Measurements from ENCODE around the gene HMCES. TPM values are rescaled to one million over a fixed set of nuclear protein-coding genes. Genes with fewer than 3 reads are reported as not detected.

Gene HMCES
- total and polyA plus RNA-seq, 2 donors (not counting 1 experiment from before 2014, with no cell fraction given), result 22.5 to 35.6 TPM

GRCh38 chr3:129233538-129233937 is 45.1 kb upstream of the HMCES start:
- Histone ChIP-seq H3K9me3 (ENCODE audit: control extremely low read depth in 1 of 3, control insufficient read depth in 2 of 3, insufficient read depth in 1 of 3, low read length in 2 of 3) (peaks cover 0 to 4% (median 0%) of the 10 kb centered on the region in 3 donors), H3K36me3 (replicated peaks in 1 of 2; ENCODE audit: control extremely low read depth in 1 of 2, control insufficient read depth in 1 of 2, extremely low read depth in 1 of 2, insufficient read depth in 2 of 2, low read length in 1 of 2) (no peaks in the 10 kb centered on the region), H3K9ac (ENCODE audit: low read length) (no peak overlapping the region), H3K27me3 (replicated peaks in 1 of 4; ENCODE audit: control extremely low read depth in 1 of 4, control insufficient read depth in 3 of 4, insufficient read depth in 4 of 4, low read length in 3 of 4) (no peaks in the 10 kb centered on the region), H3K4me1 (ENCODE audit: control insufficient read depth in 2 of 2, insufficient read depth in 2 of 2, low read length in 2 of 2) (peaks cover 28 to 36% of the 10 kb centered on the region in 2 donors), H3K27ac (ENCODE audit: low read length in 2 of 2) (peak overlapping the region; percentile 71 to 87), H3K4me3 (ENCODE audit: control extremely low read depth in 1 of 5, extremely low read depth in 1 of 5, insufficient read depth in 1 of 5, low read depth in 2 of 5, low read length in 4 of 5) (no peak overlapping the region), H4K20me1 (ENCODE audit: control insufficient read depth, insufficient read depth, low read length, poor library complexity, severe bottlenecking) (no peaks in the 10 kb centered on the region), H3K79me2 (ENCODE audit: control insufficient read depth, insufficient read depth, low read length) (no peaks in the 10 kb centered on the region), H2AFZ (ENCODE audit: insufficient read depth, low read depth, low read length, poor library complexity, severe bottlenecking) (no peak overlapping the region), H3K4me2 (replicated peaks; ENCODE audit: low read depth, low read length, poor library complexity, severe bottlenecking) (peak overlapping the region; percentile 31)
- peak; percentile 94 for ATAC-seq (ENCODE audit: low read depth)
- H3K27ac Mint-ChIP-seq, result peak overlapping the region; percentile 97
- TF ChIP-seq CTCF (IDR thresholded peaks at IDR 0.05), result no peak
- no peak for TF ChIP-seq EZH2 (IDR thresholded peaks at IDR 0.05; ENCODE audit: borderline replicate concordance, insufficient read depth, low read depth, low read length, poor library complexity, severe bottlenecking)
- ChIA-PET POLR2A (interaction anchor here (0.5 to 2.6 kb wide), 22 partner anchors 9 to 1474 kb away, joined by 3 to 28 read pairs (median 4); partner anchors contain the start of genes CNBP, COPG1, GP9 and HMCES), CTCF (interaction anchor here (0.6 to 11.3 kb wide), 12 partner anchors 9 to 260 kb away, joined by 3 to 98 read pairs (median 4); partner anchors contain the start of genes CNBP and COPG1)
- 0% methylated on average over 4 of the region's 4 CpGs for whole genome bisulfite sequencing (ENCODE audit: insufficient coverage)
- H3K4me3 Mint-ChIP-seq, result peak overlapping the region; percentile 50
- peaks cover 47% of the 10 kb centered on the region for H3K4me1 Mint-ChIP-seq
- H3K27me3 Mint-ChIP-seq, result no peaks in the 10 kb centered on the region
- peak; percentile 95 for DNase-seq
- intact Hi-C loops (cut with micrococcal nuclease), result loop anchor here (1.0 to 5.0 kb wide), 9 partner anchors 12 to 506 kb away; partner anchors contain the start of genes COPG1, IFT122, ISY1 and RAB7A
- H3K9me3 Mint-ChIP-seq (ENCODE audit: insufficient read depth), result peaks cover 4% of the 10 kb centered on the region

- H3K4me1 ChIP-seq (ENCODE audit: control insufficient read depth in 2 of 2, insufficient read depth in 2 of 2, low read length in 2 of 2), result peaks cover 34 to 42% of the 10 kb centered on the region in 2 donors
These were observed 44.2 kb upstream of the HMCES start for GRCh38 chr3:129234441-129234840.

More at GRCh38 chr3:129234441-129234840, 44.2 kb upstream of the HMCES start:
- H3K4me2 ChIP-seq (replicated peaks; ENCODE audit: low read depth, low read length, poor library complexity, severe bottlenecking), result peak overlapping the region; percentile 23
- H3K27me3 ChIP-seq (replicated peaks in 1 of 4; ENCODE audit: control extremely low read depth in 1 of 4, control insufficient read depth in 3 of 4, insufficient read depth in 4 of 4, low read length in 3 of 4), result no peaks in the 10 kb centered on the region
- no peaks in the 10 kb centered on the region for H3K79me2 ChIP-seq (ENCODE audit: control insufficient read depth, insufficient read depth, low read length)
- H2AFZ ChIP-seq (ENCODE audit: insufficient read depth, low read depth, low read length, poor library complexity, severe bottlenecking), result no peak overlapping the region
- Mint-ChIP-seq H3K4me1 (peaks cover 47% of the 10 kb centered on the region), H3K27ac (peak overlapping the region; percentile 80), H3K9me3 (ENCODE audit: insufficient read depth) (peaks cover 4% of the 10 kb centered on the region), H3K4me3 (peak overlapping the region; percentile 26), H3K27me3 (no peaks in the 10 kb centered on the region)
- H3K36me3 ChIP-seq (replicated peaks in 1 of 2; ENCODE audit: control extremely low read depth in 1 of 2, control insufficient read depth in 1 of 2, extremely low read depth in 1 of 2, insufficient read depth in 2 of 2, low read length in 1 of 2), result no peaks in the 10 kb centered on the region
- WGBS (ENCODE audit: insufficient coverage), result no CpG with 5 or more reads among the region's 3 CpGs
- no peak overlapping the region for H3K9ac ChIP-seq (ENCODE audit: low read length)
- peak overlapping the region; percentile 33 to 42 for H3K27ac ChIP-seq (ENCODE audit: low read length in 2 of 2)
- H4K20me1 ChIP-seq (ENCODE audit: control insufficient read depth, insufficient read depth, low read length, poor library complexity, severe bottlenecking), result no peaks in the 10 kb centered on the region
- no peak for DNase-seq
- ChIA-PET CTCF (interaction anchor here (1.6 to 11.3 kb wide), 3 partner anchors 11 to 72 kb away, joined by 10 to 98 read pairs (median 14); no protein-coding TSS in a partner anchor), POLR2A (interaction anchor here (0.7 to 1.4 kb wide), 4 partner anchors 12 to 231 kb away, joined by 3 to 18 read pairs (median 4); no protein-coding TSS in a partner anchor)
- intact Hi-C loops (cut with micrococcal nuclease), result loop anchor here (5.0 kb wide), 2 partner anchors 208 to 507 kb away; partner anchors contain the start of genes IFT122 and RAB7A
- TF ChIP-seq EZH2 (IDR thresholded peaks at IDR 0.05; ENCODE audit: borderline replicate concordance, insufficient read depth, low read depth, low read length, poor library complexity, severe bottlenecking) (no peak), CTCF (IDR thresholded peaks at IDR 0.05) (no peak)
- ATAC-seq (ENCODE audit: low read depth), result no peak
- no peak overlapping the region for H3K4me3 ChIP-seq (ENCODE audit: control extremely low read depth in 1 of 5, extremely low read depth in 1 of 5, insufficient read depth in 1 of 5, low read depth in 2 of 5, low read length in 4 of 5)
- peaks cover 0 to 4% (median 0%) of the 10 kb centered on the region in 3 donors for H3K9me3 ChIP-seq (ENCODE audit: control extremely low read depth in 1 of 3, control insufficient read depth in 2 of 3, insufficient read depth in 1 of 3, low read length in 2 of 3)

All from B cell (primary cell).